GM18526 (cell line): ENCODE data around the gene AGAP3.

Experiments used
- POLR2A ChIP-seq: IDR thresholded peaks from 3 replicates; pipeline ENCODE4 v1.6.1; 2011; ENCODE audit not compliant: insufficient read length; ENCODE audit errors: extremely low read depth

AGAP3 gene

GRCh38 chr7:151116603-151117440 lies 30.5 kb downstream of the AGAP3 start:
- TF ChIP-seq POLR2A, result no peak

- no peak for TF ChIP-seq POLR2A
Measured at GRCh38 chr7:151117565-151117964, 31.3 kb downstream of the AGAP3 start.

GRCh38 chr7:151118108-151119054 lies 32.1 kb downstream of the AGAP3 start:
- TF ChIP-seq POLR2A, result no peak

GRCh38 chr7:151119055-151119415 lies 32.8 kb downstream of the AGAP3 start:
- TF ChIP-seq POLR2A, result no peak

GRCh38 chr7:151119902-151120301 lies 33.6 kb downstream of the AGAP3 start:
- TF ChIP-seq POLR2A, result no peak

GRCh38 chr7:151120896-151121295 lies 34.6 kb downstream of the AGAP3 start:
- TF ChIP-seq POLR2A, result no peak

GRCh38 chr7:151121380-151122170 lies 35.3 kb downstream of the AGAP3 start:
- TF ChIP-seq POLR2A, result no peak

GRCh38 chr7:151122276-151122675 lies 36.0 kb downstream of the AGAP3 start:
- TF ChIP-seq POLR2A, result no peak

- no peak for TF ChIP-seq POLR2A
Measured at GRCh38 chr7:151122796-151123157, 36.5 kb downstream of the AGAP3 start.

- no peak for TF ChIP-seq POLR2A
Measured at GRCh38 chr7:151123158-151123821, 37.0 kb downstream of the AGAP3 start.

GRCh38 chr7:151123822-151124464 lies 37.7 kb downstream of the AGAP3 start:
- no peak for TF ChIP-seq POLR2A

GRCh38 chr7:151124481-151124880 lies 38.2 kb downstream of the AGAP3 start:
- TF ChIP-seq POLR2A, result no peak

- no peak for TF ChIP-seq POLR2A
Measured at GRCh38 chr7:151124899-151125399, 38.7 kb downstream of the AGAP3 start.

- TF ChIP-seq POLR2A, result no peak
Measured at GRCh38 chr7:151125470-151125845, 39.2 kb downstream of the AGAP3 start.

- no peak for TF ChIP-seq POLR2A
Measured at GRCh38 chr7:151125846-151126481, 39.7 kb downstream of the AGAP3 start.
